CD14-positive monocyte (primary cell): Measurements from ENCODE around the gene ANKRD22. TPM values are rescaled to one million over a fixed set of nuclear protein-coding genes. Genes with fewer than 3 reads are reported as not detected.

Source experiments
- DNase-seq, 3 donors: peaks; one replicate each; pipeline ENCODE4 v3.0.0-alpha.2; 2011 to 2022
- H2AFZ ChIP-seq: 2 replicates; pipeline ENCODE4 v1.6.0; 2012; ENCODE audit warnings: mild to moderate bottlenecking, low read depth, low read length, inconsistent platforms; ENCODE audit not compliant: insufficient read depth, poor library complexity, severe bottlenecking
- H3K27ac ChIP-seq, 2 donors: 1 replicate in 1 of 2; 2 replicates in 1 of 2; pipeline ENCODE4 v1.5.1; 2012 to 2013; ENCODE audit warnings: low read length in 2 of 2, control low read depth in 1 of 2, inconsistent platforms in 1 of 2, low read depth in 1 of 2, mild to moderate bottlenecking in 1 of 2
- H3K27me3 ChIP-seq, 2 donors: one replicate each; pipeline versions ENCODE4 v1.6.0 to v1.6.1; 2011 to 2013; ENCODE audit warnings: low read length in 2 of 2; ENCODE audit not compliant: control insufficient read depth in 2 of 2, insufficient read depth in 2 of 2
- H3K36me3 ChIP-seq, 2 donors: replicated peaks in 1 of 2; 1 replicate in 1 of 2; 2 replicates in 1 of 2; pipeline versions ENCODE4 v1.5.1 to v1.6.1; 2012 to 2013; ENCODE audit warnings: low read length in 2 of 2, control low read depth in 1 of 2, inconsistent platforms in 1 of 2, mild to moderate bottlenecking in 1 of 2; ENCODE audit not compliant: insufficient read depth in 2 of 2, control insufficient read depth in 1 of 2
- H3K4me1 ChIP-seq, 2 donors: 1 replicate in 1 of 2; 2 replicates in 1 of 2; pipeline versions ENCODE4 v1.5.1 to v1.6.1; 2012 to 2013; ENCODE audit warnings: low read length in 2 of 2, control low read depth in 1 of 2, inconsistent platforms in 1 of 2, mild to moderate bottlenecking in 1 of 2, moderate library complexity in 1 of 2; ENCODE audit not compliant: insufficient read depth in 2 of 2, control insufficient read depth in 1 of 2
- H3K4me2 ChIP-seq: replicated peaks from 2 replicates; pipeline ENCODE3; 2012; ENCODE audit warnings: low read length, moderate library complexity, mild to moderate bottlenecking; ENCODE audit not compliant: poor library complexity, severe bottlenecking; ENCODE audit errors: extremely low read depth
- H3K4me3 ChIP-seq, 3 experiments: fragments of 200-600 bp in 1 of 3; sonication (generic) in 1 of 3; replicated peaks in 1 of 3; 1 replicate in 2 of 3; 2 replicates in 1 of 3; pipeline ENCODE4 v1.5.1; 2011 to 2013; ENCODE audit warnings: low read length in 3 of 3, mild to moderate bottlenecking in 3 of 3, control low read depth in 2 of 3, low read depth in 2 of 3, inconsistent platforms in 1 of 3, moderate library complexity in 1 of 3
- H3K79me2 ChIP-seq: 2 replicates; pipeline ENCODE4 v1.6.0; 2012; ENCODE audit warnings: mild to moderate bottlenecking, control low read depth, inconsistent platforms, low read length, moderate library complexity; ENCODE audit not compliant: insufficient read depth
- H3K9ac ChIP-seq: 2 replicates; pipeline ENCODE4 v1.6.0; 2017; ENCODE audit warnings: low read length, mild to moderate bottlenecking; ENCODE audit not compliant: insufficient read depth, poor library complexity, severe bottlenecking
- H3K9me3 ChIP-seq, 2 donors: replicated peaks in 1 of 2; 1 replicate in 1 of 2; 2 replicates in 1 of 2; pipeline versions ENCODE4 v1.5.1 to v1.6.1; 2012 to 2013; ENCODE audit warnings: low read length in 2 of 2, control low read depth in 1 of 2; ENCODE audit not compliant: control insufficient read depth in 1 of 2, insufficient read depth in 1 of 2
- H4K20me1 ChIP-seq: 2 replicates; pipeline ENCODE4 v1.6.0; 2012; ENCODE audit warnings: mild to moderate bottlenecking, low read length, control low read depth, moderate library complexity; ENCODE audit not compliant: insufficient read depth
- H3K27ac Mint-ChIP-seq, 7 donors: one replicate each; pipeline ENCODE4 v1.8.0; 2020; ENCODE audit warnings: mild to moderate bottlenecking in 7 of 7, mixed read lengths in 7 of 7, moderate library complexity in 6 of 7, inconsistent platforms in 2 of 7
- H3K27me3 Mint-ChIP-seq, 3 donors: one replicate each; pipeline ENCODE4 v1.8.0; 2021 to 2022; ENCODE audit warnings: low read depth in 3 of 3, mild to moderate bottlenecking in 3 of 3, mixed read lengths in 3 of 3, moderate library complexity in 3 of 3, inconsistent platforms in 1 of 3
- H3K36me3 Mint-ChIP-seq, 2 donors: one replicate each; pipeline ENCODE4 v1.8.0; 2020; ENCODE audit warnings: mixed read lengths in 2 of 2, inconsistent platforms in 1 of 2, mild to moderate bottlenecking in 1 of 2
- H3K4me1 Mint-ChIP-seq: one replicate; pipeline ENCODE4 v1.8.0; 2020; ENCODE audit warnings: mild to moderate bottlenecking, mixed read lengths
- H3K4me3 Mint-ChIP-seq, 2 donors: one replicate each; pipeline ENCODE4 v1.8.0; 2020; ENCODE audit warnings: mild to moderate bottlenecking in 2 of 2, mixed read lengths in 2 of 2, moderate library complexity in 1 of 2
- H3K9me3 Mint-ChIP-seq, 7 donors: one replicate each; pipeline ENCODE4 v1.8.0; 2020 to 2022; ENCODE audit warnings: mixed read lengths in 7 of 7, mild to moderate bottlenecking in 6 of 7, moderate library complexity in 6 of 7, inconsistent platforms in 2 of 7
- CTCF ChIP-seq: fragments of 200-600 bp; IDR thresholded peaks from one replicate; pipeline ENCODE4 v1.8.0; 2022; ENCODE audit warnings: antibody characterized with exemption, mild to moderate bottlenecking
- WGBS: methylation state at CpG from one replicate; pipeline ENCODE4 v1.1.5; 2013; ENCODE audit warnings: missing lambda C conversion rate; ENCODE audit not compliant: insufficient coverage; 5-methylcytosine and 5-hydroxymethylcytosine counted together
- intact Hi-C, 2 donors: fragments of 100-400 bp; cut with micrococcal nuclease; formaldehyde crosslinking; loops; one replicate each; pipeline versions ENCODE4 v1.15.0 to v1.15.1; 2023
- polyA plus RNA-seq, 3 donors: library from polyadenylated mRNA; depleted of rRNA in 1 of 3; unstranded in 2 of 3; stranded (reverse) in 1 of 3; fragments of 300-500 nt in 2 of 3; fragments of >200 nt in 1 of 3; fragmentation: Illumina TruSeq in 2 of 3; gene quantifications; 1 replicate in 2 of 3; 2 replicates in 1 of 3; pipeline ENCODE4 v1.2.3, GENCODE V29; 2012 to 2021

Gene ANKRD22
- polyA plus RNA-seq, 3 donors = 2.7 to 3.5 (median 3.2) TPM

GRCh38 chr10:88898727-88899126 lies 47.1 kb upstream of the ANKRD22 start:
- H3K27ac ChIP-seq = no peak overlapping the region
- Mint-ChIP-seq H3K36me3 (peaks cover 8% of the 10 kb centered on the region in 2 donors), H3K4me3 (no peak overlapping the region), H3K9me3 (peaks cover 0 to 2% (median 0%) of the 10 kb centered on the region in 7 donors), H3K27ac (no peak overlapping the region), H3K27me3 (peaks cover 0 to 2% (median 0%) of the 10 kb centered on the region in 3 donors), H3K4me1 (peaks cover 30% of the 10 kb centered on the region)
- peaks cover 0 to 2% of the 10 kb centered on the region in 2 donors for H3K36me3 ChIP-seq
- H3K4me1 ChIP-seq = peaks cover 23 to 27% of the 10 kb centered on the region in 2 donors
- no peaks in the 10 kb centered on the region for H3K9me3 ChIP-seq
- no peaks in the 10 kb centered on the region for H4K20me1 ChIP-seq
- DNase-seq = no peak
- no peaks in the 10 kb centered on the region for H3K79me2 ChIP-seq
- 100% methylated on average over 2 of the region's 3 CpGs for WGBS
- no peak overlapping the region for H2AFZ ChIP-seq
- no peak for TF ChIP-seq CTCF
- no peak overlapping the region for H3K4me2 ChIP-seq
- intact Hi-C loops = no loop called here
- no peaks in the 10 kb centered on the region for H3K27me3 ChIP-seq
- H3K9ac ChIP-seq = no peak overlapping the region
- H3K4me3 ChIP-seq = no peak overlapping the region

DNA sequence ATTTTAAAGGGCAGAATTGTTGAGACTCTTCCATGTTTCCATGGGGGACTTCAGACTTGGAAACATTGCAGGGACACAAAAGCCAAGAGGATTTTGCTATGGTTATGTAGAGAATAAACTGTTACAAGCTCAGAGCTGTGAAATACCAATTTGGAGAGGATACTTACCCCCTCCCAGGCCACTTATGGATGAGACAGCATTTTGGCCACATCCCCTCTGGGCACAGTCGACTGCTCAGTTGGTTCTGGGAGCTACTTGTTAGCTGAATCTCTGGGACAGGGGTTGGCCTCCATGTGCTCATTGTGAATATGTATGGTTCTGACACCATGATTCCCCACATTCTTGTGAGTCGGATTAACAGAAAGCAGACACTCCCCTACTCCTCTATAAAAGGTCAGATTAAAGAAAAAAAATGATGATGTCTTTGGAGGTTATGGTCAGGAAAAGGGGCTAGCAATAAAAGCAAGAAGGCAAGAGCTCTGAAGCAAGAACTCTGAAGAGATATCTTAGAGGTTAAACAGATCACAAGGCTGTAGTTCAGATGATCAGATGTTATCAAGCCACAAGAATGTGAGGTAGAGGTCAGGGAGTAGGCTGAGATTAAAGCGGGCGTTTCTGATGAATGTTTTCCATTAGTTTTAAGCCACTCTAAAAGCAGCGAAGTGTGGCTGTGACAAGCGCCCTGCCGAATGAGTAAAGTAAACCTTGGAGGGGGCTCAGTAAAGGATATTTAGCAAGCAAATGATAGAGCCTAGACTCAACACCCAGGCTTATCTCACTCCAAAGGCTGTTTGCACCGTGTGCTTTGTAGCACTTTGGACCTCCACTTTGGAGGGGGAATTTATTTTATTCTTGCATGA lies 45.6 kb upstream of the ANKRD22 start:
- Histone ChIP-seq H3K36me3 (no peaks in the 10 kb centered on the region), H3K9ac (no peak overlapping the region), H3K4me2 (no peak overlapping the region), H4K20me1 (no peaks in the 10 kb centered on the region), H3K27ac (no peak overlapping the region), H3K9me3 (no peaks in the 10 kb centered on the region), H3K27me3 (no peaks in the 10 kb centered on the region), H3K4me1 (peaks cover 18 to 21% of the 10 kb centered on the region in 2 donors), H2AFZ (no peak overlapping the region), H3K79me2 (no peaks in the 10 kb centered on the region), H3K4me3 (no peak overlapping the region)
- Mint-ChIP-seq H3K36me3 (peaks cover 3 to 6% of the 10 kb centered on the region in 2 donors), H3K4me3 (no peak overlapping the region), H3K27ac (peak overlapping the region in 1 of 7 donors; percentile 4), H3K9me3 (no peaks in the 10 kb centered on the region), H3K27me3 (peaks cover 0 to 2% (median 0%) of the 10 kb centered on the region in 3 donors), H3K4me1 (peaks cover 24% of the 10 kb centered on the region)
- no peak for TF ChIP-seq CTCF
- no peak for DNase-seq
- intact Hi-C loops = no loop called here
- WGBS = 100% methylated on average over 2 of the region's 8 CpGs
